ENCODE data around the gene NPIPB8. TPM values are rescaled to one million over a fixed set of nuclear protein-coding genes. Genes with fewer than 3 reads are reported as not detected.
"Not testable (repeated sequence)": the region's sequence is repeated elsewhere in the genome, so short reads cannot be mapped to it uniquely, and the experiment has no call there.

Gene NPIPB8
- total RNA-seq, 1 experiment from 2014 or later, result 4.1 TPM

- no peak for DNase-seq
- Histone ChIP-seq H3K27me3 (ENCODE audit: insufficient read depth, low read depth) (no peaks in the 10 kb centered on the region), H3K9me3 (ENCODE audit: insufficient read depth, low read depth) (no peaks in the 10 kb centered on the region), H3K79me2 (ENCODE audit: low read depth) (peaks cover 8% of the 10 kb centered on the region; the same call in 1 of the 2 replicates), H3K36me3 (ENCODE audit: low read depth) (no peaks in the 10 kb centered on the region), H3K4me1 (replicated peaks; ENCODE audit: insufficient read depth) (peaks cover 2% of the 10 kb centered on the region), H3K27ac (no peak overlapping the region), H3K4me2 (no peak overlapping the region), H3K9me2 (ENCODE audit: insufficient read depth) (no peaks in the 10 kb centered on the region), H3F3A (ENCODE audit: insufficient read depth, low read depth) (peaks cover 14% of the 10 kb centered on the region), H3K4me3 (no peak overlapping the region), H2AFZ (no peak overlapping the region), H4K20me1 (ENCODE audit: insufficient read depth) (no peaks in the 10 kb centered on the region)
- TF ChIP-seq EZH2 (IDR thresholded peaks at IDR 0.05; ENCODE audit: low read depth) (no peak), CTCF (conservative IDR thresholded peaks at IDR 0.05) (no peak)
- intact Hi-C loops (cut with micrococcal nuclease; ENCODE audit: unreplicated experiment), result no loop called here
- POLR2A ChIA-PET (ENCODE audit: unreplicated experiment), result no interaction called here
- CTCF ChIA-PET, result no interaction called here
- no TSS peak for BruUV-seq (replicated peaks)
Measured at GRCh38 chr16:28604186-28604565, 33.7 kb upstream of the NPIPB8 start.

GRCh38 chr16:28606291-28607115 lies 31.4 kb upstream of the NPIPB8 start:
- H3K79me2 ChIP-seq (ENCODE audit: low read depth), result peaks cover 26% of the 10 kb centered on the region
- no peak overlapping the region for H3K4me2 ChIP-seq
- TF ChIP-seq EZH2 (IDR thresholded peaks at IDR 0.05; ENCODE audit: low read depth) (no peak), CTCF (conservative IDR thresholded peaks at IDR 0.05) (no peak)
- H3K27me3 ChIP-seq (ENCODE audit: insufficient read depth, low read depth), result no peaks in the 10 kb centered on the region
- BruUV-seq (replicated peaks), result no TSS peak
- DNase-seq, result no peak
- H3F3A ChIP-seq (ENCODE audit: insufficient read depth, low read depth), result peaks cover 19% of the 10 kb centered on the region
- no peak overlapping the region for H3K4me3 ChIP-seq
- intact Hi-C loops (cut with micrococcal nuclease; ENCODE audit: unreplicated experiment), result no loop called here
- no peak overlapping the region for H3K27ac ChIP-seq
- no peak overlapping the region for H2AFZ ChIP-seq
- H3K36me3 ChIP-seq (ENCODE audit: low read depth), result no peaks in the 10 kb centered on the region; the same call in 1 of the 2 replicates
- no peaks in the 10 kb centered on the region for H4K20me1 ChIP-seq (ENCODE audit: insufficient read depth)
- H3K9me2 ChIP-seq (ENCODE audit: insufficient read depth), result no peaks in the 10 kb centered on the region
- ChIA-PET POLR2A (ENCODE audit: unreplicated experiment) (no interaction called here), CTCF (no interaction called here)
- H3K4me1 ChIP-seq (replicated peaks; ENCODE audit: insufficient read depth), result peaks cover 25% of the 10 kb centered on the region
- H3K9me3 ChIP-seq (ENCODE audit: insufficient read depth, low read depth), result no peaks in the 10 kb centered on the region

GRCh38 chr16:28607116-28607623 lies 30.7 kb upstream of the NPIPB8 start:
- H3K79me2 ChIP-seq (ENCODE audit: low read depth), result peaks cover 26% of the 10 kb centered on the region
- no peaks in the 10 kb centered on the region for H3K9me2 ChIP-seq (ENCODE audit: insufficient read depth)
- peaks cover 25% of the 10 kb centered on the region for H3K4me1 ChIP-seq (replicated peaks; ENCODE audit: insufficient read depth)
- no peak overlapping the region for H2AFZ ChIP-seq
- no peaks in the 10 kb centered on the region; the same call in 1 of the 2 replicates for H3K36me3 ChIP-seq (ENCODE audit: low read depth)
- ChIA-PET CTCF (interaction anchor here (0.7 kb wide), 1 partner anchor 325 kb away, joined by 11 read pairs; no protein-coding TSS in a partner anchor), POLR2A (ENCODE audit: unreplicated experiment) (no interaction called here)
- H3K9me3 ChIP-seq (ENCODE audit: insufficient read depth, low read depth), result no peaks in the 10 kb centered on the region
- H3K4me2 ChIP-seq, result no peak overlapping the region
- no peaks in the 10 kb centered on the region for H4K20me1 ChIP-seq (ENCODE audit: insufficient read depth)
- BruUV-seq (replicated peaks), result no TSS peak
- intact Hi-C loops (cut with micrococcal nuclease; ENCODE audit: unreplicated experiment), result no loop called here
- H3K27me3 ChIP-seq (ENCODE audit: insufficient read depth, low read depth), result no peaks in the 10 kb centered on the region
- DNase-seq, result no peak
- no peak for TF ChIP-seq EZH2 (IDR thresholded peaks at IDR 0.05; ENCODE audit: low read depth)
- no peak for TF ChIP-seq CTCF (conservative IDR thresholded peaks at IDR 0.05)
- H3K4me3 ChIP-seq, result no peak overlapping the region
- H3K27ac ChIP-seq, result no peak overlapping the region
- H3F3A ChIP-seq (ENCODE audit: insufficient read depth, low read depth), result peaks cover 19% of the 10 kb centered on the region

GRCh38 chr16:28607681-28608495 lies 30.0 kb upstream of the NPIPB8 start:
- CTCF ChIA-PET, result interaction anchor here (0.7 to 2.3 kb wide), 2 partner anchors 10 to 326 kb away, joined by 11 to 21 read pairs; partner anchors contain the start of gene SULT1A2
- intact Hi-C loops (cut with micrococcal nuclease; ENCODE audit: unreplicated experiment); BruUV-seq (replicated peaks): not testable (repeated sequence)

GRCh38 chr16:28608496-28608808 lies 29.4 kb upstream of the NPIPB8 start:
- H3K27ac ChIP-seq; H3K9me3 ChIP-seq (ENCODE audit: insufficient read depth, low read depth); H3K4me3 ChIP-seq; H3K27me3 ChIP-seq (ENCODE audit: insufficient read depth, low read depth); H2AFZ ChIP-seq; POLR2A ChIA-PET (ENCODE audit: unreplicated experiment); BruUV-seq (replicated peaks); H3K9me2 ChIP-seq (ENCODE audit: insufficient read depth); intact Hi-C loops (cut with micrococcal nuclease; ENCODE audit: unreplicated experiment); DNase-seq; H4K20me1 ChIP-seq (ENCODE audit: insufficient read depth); H3K4me2 ChIP-seq; H3K36me3 ChIP-seq (ENCODE audit: low read depth): not testable (repeated sequence)
- H3K79me2 ChIP-seq (ENCODE audit: low read depth), result peaks cover 26% of the 10 kb centered on the region
- CTCF ChIA-PET, result interaction anchor here (2.3 kb wide), 1 partner anchor 11 kb away, joined by 21 read pairs; the partner anchor contains the start of gene SULT1A2
- H3K4me1 ChIP-seq (replicated peaks; ENCODE audit: insufficient read depth), result peaks cover 25% of the 10 kb centered on the region
- peaks cover 14% of the 10 kb centered on the region for H3F3A ChIP-seq (ENCODE audit: insufficient read depth, low read depth)

More at GRCh38 chr16:28607681-28608495, 30.0 kb upstream of the NPIPB8 start:
- H3K27ac ChIP-seq; H3K4me2 ChIP-seq; H2AFZ ChIP-seq; POLR2A ChIA-PET (ENCODE audit: unreplicated experiment); H3K9me2 ChIP-seq (ENCODE audit: insufficient read depth); H3K4me3 ChIP-seq; DNase-seq; H3K27me3 ChIP-seq (ENCODE audit: insufficient read depth, low read depth); H4K20me1 ChIP-seq (ENCODE audit: insufficient read depth); H3K36me3 ChIP-seq (ENCODE audit: low read depth); H3K9me3 ChIP-seq (ENCODE audit: insufficient read depth, low read depth): not testable (repeated sequence)
- peaks cover 19% of the 10 kb centered on the region for H3F3A ChIP-seq (ENCODE audit: insufficient read depth, low read depth)
- peaks cover 25% of the 10 kb centered on the region for H3K4me1 ChIP-seq (replicated peaks; ENCODE audit: insufficient read depth)
- H3K79me2 ChIP-seq (ENCODE audit: low read depth), result peaks cover 26% of the 10 kb centered on the region

Measured in PC-9 (cell line).